GM23338 (cell line): ENCODE data around the gene STX17. TPM values are rescaled to one million over a fixed set of nuclear protein-coding genes. Genes with fewer than 3 reads are reported as not detected.

Experiments
- ETS1 ChIP-seq: IDR thresholded peaks from 2 replicates; pipeline ENCODE4 v1.6.1; 2016; ENCODE audit warnings: antibody characterized with exemption
- EZH2 ChIP-seq: fragments of 200-600 bp; sonication (generic); IDR thresholded peaks from one replicate; pipeline ENCODE4 v1.8.0; 2017; ENCODE audit warnings: antibody characterized with exemption, mild to moderate bottlenecking, low read depth; ENCODE audit not compliant: unreplicated experiment
- EZH2phosphoT487 ChIP-seq: fragments of 200-600 bp; sonication (generic); IDR thresholded peaks from one replicate; pipeline ENCODE4 v1.8.1; 2018; ENCODE audit warnings: antibody characterized with exemption; ENCODE audit not compliant: unreplicated experiment
- JUNB ChIP-seq: IDR thresholded peaks from one replicate; pipeline ENCODE4 v1.6.1; 2016; ENCODE audit warnings: antibody characterized with exemption; ENCODE audit not compliant: unreplicated experiment
- POLR2AphosphoS5 ChIP-seq: IDR thresholded peaks from 2 replicates; pipeline ENCODE4 v1.6.1; 2016; ENCODE audit warnings: antibody characterized with exemption, low read depth
- REST ChIP-seq: IDR thresholded peaks from one replicate; pipeline ENCODE4 v1.6.1; 2018; ENCODE audit warnings: antibody characterized with exemption; ENCODE audit not compliant: unreplicated experiment
- STAT1 ChIP-seq: IDR thresholded peaks from one replicate; pipeline ENCODE4 v1.6.1; 2016; ENCODE audit warnings: antibody characterized with exemption; ENCODE audit not compliant: unreplicated experiment
- ZNF462 ChIP-seq: fragments of 250-450 bp; sonication (Bioruptor Pico); IDR thresholded peaks from 2 replicates; pipeline ENCODE4 v1.5.0; 2020; ENCODE audit warnings: mild to moderate bottlenecking, moderate library complexity
- polyA plus RNA-seq: library from polyadenylated mRNA; unstranded; fragments of >200 nt; fragmentation: Nextera tagmentation; extraction: Ambion mirVana; gene quantifications from 2 replicates; pipeline ENCODE4 v1.2.1, GENCODE V29; 2016
- total RNA-seq: library from RNA; depleted of rRNA; stranded (reverse); fragments of >200 nt; shearing (Covaris generic); gene quantifications from 2 replicates; pipeline ENCODE4 v1.2.3, GENCODE V29; 2014

The STX17 gene
- total and polyA plus RNA-seq, 2 experiments from 2014 or later, result 12.9 to 24.2 TPM

GRCh38 chr9:99858087-99858486 is 48.4 kb upstream of the STX17 start (continued):
- TF ChIP-seq ZNF462 (CRISPR knock-in tag), result no peak
- no peak for TF ChIP-seq JUNB
- no peak for TF ChIP-seq REST
- no peak for TF ChIP-seq POLR2AphosphoS5
- TF ChIP-seq ETS1, result no peak
- TF ChIP-seq EZH2, result no peak
- no peak for TF ChIP-seq STAT1
- TF ChIP-seq EZH2phosphoT487, result no peak
